IMR-90 (cell line): ENCODE measurements around the gene TAF3. TPM values are rescaled to one million over a fixed set of nuclear protein-coding genes. Genes with fewer than 3 reads are reported as not detected.

Source experiments
- ATAC-seq: fragments of 200-7000 bp; cut with Tn5 transposase; 2 replicates; pipeline ENCODE4 v1.9.1; 2020; ENCODE audit warnings: low read depth, mild to moderate bottlenecking, moderate library complexity
- BruUV-seq: library from RNA; stranded (reverse); fragments of 400-500 nt; replicated peaks from 2 replicates; lab custom pipeline; 2021; lab: Mats Ljungman, UMichigan
- CTCF ChIA-PET: fragments of 300-600 bp; formaldehyde crosslinking; extraction: SDS; loops from one replicate; lab custom pipeline; 2021; ENCODE audit warnings: antibody characterized with exemption; lab: Yijun Ruan, JAX
- POLR2A ChIA-PET: fragments of 300-600 bp; sonication (Branson Sonifier 250); formaldehyde crosslinking; loops from one replicate; lab custom pipeline; 2022; ENCODE audit warnings: antibody characterized with exemption; ENCODE audit not compliant: unreplicated experiment; lab: Charles Lee
- DNase-seq: peaks from one replicate; pipeline ENCODE4 v3.0.0; 2013
- H2AFZ ChIP-seq: replicated peaks from 2 replicates; pipeline ENCODE3; 2013; ENCODE audit warnings: low read length, mild to moderate bottlenecking; ENCODE audit not compliant: poor library complexity
- H2AK5ac ChIP-seq: 2 replicates; pipeline ENCODE4 v1.6.1; 2013; ENCODE audit warnings: low read depth, low read length, inconsistent platforms
- H2AK9ac ChIP-seq: replicated peaks from 2 replicates; pipeline ENCODE3; 2013; ENCODE audit warnings: mild to moderate bottlenecking, low read depth, low read length, moderate library complexity; ENCODE audit not compliant: poor library complexity
- H2BK120ac ChIP-seq: 2 replicates; pipeline ENCODE4 v1.6.1; 2013; ENCODE audit warnings: low read depth, low read length, inconsistent platforms
- H2BK15ac ChIP-seq: 3 replicates; pipeline ENCODE4 v1.6.1; 2013; ENCODE audit warnings: low read depth, low read length, inconsistent platforms
- H2BK20ac ChIP-seq: 2 replicates; pipeline ENCODE4 v1.6.1; 2013; ENCODE audit warnings: low read depth, mild to moderate bottlenecking, inconsistent platforms, low read length, moderate library complexity
- H2BK5ac ChIP-seq: 2 replicates; pipeline ENCODE4 v1.6.1; 2013; ENCODE audit warnings: mild to moderate bottlenecking, low read depth, low read length, inconsistent platforms; ENCODE audit not compliant: poor library complexity, severe bottlenecking
- H3K14ac ChIP-seq: replicated peaks from 2 replicates; pipeline ENCODE4 v1.6.1; 2013; ENCODE audit warnings: low read depth, low read length, inconsistent platforms
- H3K18ac ChIP-seq: 2 replicates; pipeline ENCODE4 v1.6.1; 2013; ENCODE audit warnings: low read depth, low read length, control low read depth
- H3K23ac ChIP-seq: 2 replicates; pipeline ENCODE4 v1.6.1; 2013; ENCODE audit warnings: low read depth, low read length, inconsistent platforms
- H3K27ac ChIP-seq: 2 replicates; pipeline ENCODE4 v1.5.1; 2013; ENCODE audit warnings: mild to moderate bottlenecking, control low read depth, low read length; ENCODE audit not compliant: insufficient read depth
- H3K27me3 ChIP-seq: 2 replicates; pipeline ENCODE4 v1.6.1; 2013; ENCODE audit warnings: low read length; ENCODE audit not compliant: control insufficient read depth, insufficient read depth
- H3K36me3 ChIP-seq: 2 replicates; pipeline ENCODE4 v1.6.1; 2013; ENCODE audit warnings: low read length, mixed read lengths; ENCODE audit not compliant: control insufficient read depth, insufficient read depth
- H3K4ac ChIP-seq: 2 replicates; pipeline ENCODE4 v1.6.1; 2013; ENCODE audit warnings: low read depth, low read length, inconsistent platforms
- H3K4me1 ChIP-seq: 2 replicates; pipeline ENCODE4 v1.6.1; 2013; ENCODE audit warnings: low read length, mixed read lengths; ENCODE audit not compliant: control insufficient read depth, insufficient read depth
- H3K4me2 ChIP-seq: 2 replicates; pipeline ENCODE4 v1.6.1; 2013; ENCODE audit warnings: low read depth, mild to moderate bottlenecking, control low read depth, low read length, moderate library complexity
- H3K4me3 ChIP-seq: 2 replicates; pipeline ENCODE4 v1.5.1; 2013; ENCODE audit warnings: low read depth, mild to moderate bottlenecking, control low read depth, low read length, moderate library complexity; ENCODE audit not compliant: insufficient read depth
- H3K56ac ChIP-seq: 2 replicates; pipeline ENCODE4 v1.6.1; 2013; ENCODE audit warnings: low read length, inconsistent platforms; ENCODE audit not compliant: insufficient read depth; ENCODE audit errors: extremely low read depth
- H3K79me1 ChIP-seq, 2 experiments: 2 replicates each; pipeline ENCODE4 v1.6.1; 2013; ENCODE audit warnings: low read length in 2 of 2, inconsistent platforms in 1 of 2, low read depth in 1 of 2
- H3K9ac ChIP-seq: 2 replicates; pipeline ENCODE4 v1.6.1; 2013; ENCODE audit warnings: low read depth, low read length, control low read depth
- H3K9me1 ChIP-seq: 2 replicates; pipeline ENCODE4 v1.6.1; 2013; ENCODE audit warnings: low read length, inconsistent platforms; ENCODE audit not compliant: insufficient read depth
- H3K9me3 ChIP-seq: 2 replicates; pipeline ENCODE4 v1.6.1; 2013; ENCODE audit warnings: low read length; ENCODE audit not compliant: control insufficient read depth, insufficient read depth
- H4K20me1 ChIP-seq: 2 replicates; pipeline ENCODE4 v1.6.1; 2013; ENCODE audit warnings: low read length, inconsistent platforms; ENCODE audit not compliant: insufficient read depth
- H4K5ac ChIP-seq: 2 replicates; pipeline ENCODE4 v1.6.1; 2013; ENCODE audit warnings: mild to moderate bottlenecking, low read depth, low read length, control low read depth
- H4K8ac ChIP-seq, 2 experiments: 2 replicates each; pipeline ENCODE4 v1.6.1; 2013; ENCODE audit warnings: low read depth in 2 of 2, low read length in 2 of 2, control low read depth in 1 of 2, inconsistent platforms in 1 of 2
- H4K91ac ChIP-seq: 2 replicates; pipeline ENCODE4 v1.6.1; 2013; ENCODE audit warnings: low read depth, low read length, inconsistent platforms; ENCODE audit not compliant: insufficient read depth
- BHLHE40 ChIP-seq: fragments of 150-350 bp; IDR thresholded peaks from 2 replicates; pipeline ENCODE4 v1.6.1; 2016; ENCODE audit warnings: mild to moderate bottlenecking, low read depth, low read length
- CHD1 ChIP-seq: IDR thresholded peaks from 2 replicates; pipeline ENCODE4 v1.6.1; 2012; ENCODE audit warnings: low read depth, low read length, improper control_type of control experiment
- FOS ChIP-seq: fragments of 150-350 bp; IDR thresholded peaks from 2 replicates; pipeline ENCODE4 v1.6.1; 2016; ENCODE audit warnings: low read depth, low read length
- MAZ ChIP-seq: IDR thresholded peaks from 2 replicates; pipeline ENCODE4 v1.6.1; 2012; ENCODE audit warnings: low read depth, mild to moderate bottlenecking, low read length, improper control_type of control experiment, moderate library complexity, borderline replicate concordance
- MXI1 ChIP-seq: IDR thresholded peaks from 2 replicates; pipeline ENCODE4 v1.6.1; 2012; ENCODE audit warnings: low read depth, mild to moderate bottlenecking, low read length, moderate library complexity, borderline replicate concordance
- NFE2L2 ChIP-seq: fragments of 150-350 bp; IDR thresholded peaks from 2 replicates; pipeline ENCODE4 v1.6.1; 2016; ENCODE audit warnings: low read depth, mild to moderate bottlenecking, low read length
- POLR2A ChIP-seq: IDR thresholded peaks from 2 replicates; pipeline ENCODE4 v1.6.1; 2012; ENCODE audit warnings: mild to moderate bottlenecking, low read depth, low read length
- RCOR1 ChIP-seq: IDR thresholded peaks from 2 replicates; pipeline ENCODE4 v1.6.1; 2012; ENCODE audit warnings: mild to moderate bottlenecking, low read length, improper control_type of control experiment; ENCODE audit not compliant: insufficient replicate concordance
- SMC3 ChIP-seq: fragments of 150-350 bp; IDR thresholded peaks from 2 replicates; pipeline ENCODE4 v1.6.1; 2016; ENCODE audit warnings: low read depth, mild to moderate bottlenecking, antibody characterized with exemption, low read length, moderate library complexity
- WGBS, 2 experiments: methylation state at CpG; one replicate each; pipeline versions ENCODE4 v1.1.5 to v1.1.7; 2013; ENCODE audit warnings: missing lambda C conversion rate in 2 of 2; ENCODE audit not compliant: insufficient read length in 1 of 2; ENCODE audit errors: extremely low coverage in 2 of 2; 5-methylcytosine and 5-hydroxymethylcytosine counted together
- dilution Hi-C: fragments of 300-500 bp; cut with HindIII; formaldehyde crosslinking; loops from one replicate; pipeline ENCODE4 v1.14.3; 2018; ENCODE audit warnings: low sequenced_read_pairs; ENCODE audit not compliant: unreplicated experiment
- in situ Hi-C: fragments of 300-500 bp; cut with MboI; formaldehyde crosslinking; loops from 3 replicates; pipeline ENCODE4 v1.14.3; 2019; ENCODE audit warnings: low sequenced_read_pairs, inconsistent platforms, mixed read lengths
- intact Hi-C: fragments of 100-400 bp; cut with micrococcal nuclease; formaldehyde crosslinking; loops from 2 replicates; pipeline ENCODE4 v1.10.0; 2022
- polyA plus RNA-seq, 3 experiments: library from polyadenylated mRNA; depleted of rRNA; stranded (reverse); fragments of >200 nt; gene quantifications; 2 replicates each; pipeline ENCODE4 v1.2.3, GENCODE V29; 2012; ENCODE audit warnings: low replicate concordance in 1 of 3
- total RNA-seq: library from RNA; depleted of rRNA; stranded (reverse); fragments of >200 nt; gene quantifications from 2 replicates; pipeline ENCODE4 v1.2.3, GENCODE V29; 2012
- TF ChIP-seq, protein P1 (sequence below): fragments of 150-350 bp; IDR thresholded peaks from 2 replicates; pipeline ENCODE4 v1.6.1; 2016; ENCODE audit warnings: low read depth, mild to moderate bottlenecking, low read length, moderate library complexity, borderline replicate concordance

TAF3 gene
- total and polyA plus RNA-seq, 2 of the 4 experiments (the other 2 are of a cell fraction): 1.4 to 2.3 TPM

DNA sequence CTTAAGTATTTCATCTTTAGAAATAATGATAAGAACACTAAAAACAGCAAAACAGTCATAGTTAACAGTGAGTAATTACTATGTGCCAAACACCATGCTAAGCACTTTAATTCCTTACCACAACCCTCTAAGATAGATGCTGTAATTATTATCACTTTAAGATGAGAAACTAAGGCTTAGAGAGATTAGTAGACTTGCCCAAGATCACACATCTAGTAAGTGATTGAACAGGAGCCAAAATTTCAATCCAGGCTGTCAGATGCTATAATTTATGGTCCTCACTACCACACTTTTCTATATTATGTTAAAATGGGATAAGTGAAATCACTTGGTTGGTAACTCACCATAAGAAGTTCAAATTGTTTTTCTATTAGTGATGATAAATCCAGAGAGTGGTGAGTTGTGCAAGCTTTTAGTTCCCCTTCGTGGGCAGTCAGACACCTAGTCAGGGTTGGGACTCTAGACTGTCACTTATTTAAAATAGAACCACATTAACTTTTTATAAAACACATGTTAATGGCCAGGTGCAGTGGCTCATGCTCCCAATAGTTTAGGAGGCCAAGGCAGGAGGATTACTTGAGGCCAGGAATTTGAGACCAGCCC lies 150.3 kb downstream of the TAF3 start:
- Histone ChIP-seq H3K23ac (no peak overlapping the region), H2BK120ac (no peak overlapping the region), H4K91ac (no peak overlapping the region), H4K5ac (no peak overlapping the region), H3K27me3 (no peaks in the 10 kb centered on the region), H4K20me1 (no peaks in the 10 kb centered on the region), H3K79me1 (no peaks in the 10 kb centered on the region; a peak in 1 of 4 replicates), H3K4me3 (no peak overlapping the region), H3K9me3 (no peaks in the 10 kb centered on the region), H3K9ac (no peak overlapping the region), H4K8ac (no peak overlapping the region), H2AK5ac (no peak overlapping the region), H3K9me1 (no peaks in the 10 kb centered on the region), H3K4ac (no peak overlapping the region), H3K4me2 (no peak overlapping the region), H3K36me3 (peaks cover 5% of the 10 kb centered on the region; the same call in 1 of the 2 replicates), H3K4me1 (no peaks in the 10 kb centered on the region), H2BK5ac (no peak overlapping the region), H2BK20ac (no peak overlapping the region), H2AFZ (no peak overlapping the region), H3K27ac (no peak overlapping the region), H3K18ac (no peak overlapping the region), H3K14ac (no peak overlapping the region), H3K56ac (no peak overlapping the region), H2BK15ac (no peak overlapping the region), H2AK9ac (no peak overlapping the region)
- ATAC-seq: no peak
- in situ Hi-C loops (no loop called here), intact Hi-C loops (no loop called here), dilution Hi-C loops (no loop called here)
- no peak for DNase-seq
- TF ChIP-seq NFE2L2 (no peak), BHLHE40 (no peak), MAZ (no peak), SMC3 (no peak), CHD1 (no peak), POLR2A (no peak), MXI1 (no peak), FOS (no peak), RCOR1 (no peak)
- TF ChIP-seq, protein P1, sequence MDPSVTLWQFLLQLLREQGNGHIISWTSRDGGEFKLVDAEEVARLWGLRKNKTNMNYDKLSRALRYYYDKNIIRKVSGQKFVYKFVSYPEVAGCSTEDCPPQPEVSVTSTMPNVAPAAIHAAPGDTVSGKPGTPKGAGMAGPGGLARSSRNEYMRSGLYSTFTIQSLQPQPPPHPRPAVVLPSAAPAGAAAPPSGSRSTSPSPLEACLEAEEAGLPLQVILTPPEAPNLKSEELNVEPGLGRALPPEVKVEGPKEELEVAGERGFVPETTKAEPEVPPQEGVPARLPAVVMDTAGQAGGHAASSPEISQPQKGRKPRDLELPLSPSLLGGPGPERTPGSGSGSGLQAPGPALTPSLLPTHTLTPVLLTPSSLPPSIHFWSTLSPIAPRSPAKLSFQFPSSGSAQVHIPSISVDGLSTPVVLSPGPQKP: no peak
- WGBS, 2 experiments: no CpG with 5 or more reads among the region's 1 CpG
- ChIA-PET CTCF (no interaction called here), POLR2A (no interaction called here)
- no TSS peak for BruUV-seq
